ENCODE data around the gene MN1.

- TF ChIP-seq, protein P1, sequence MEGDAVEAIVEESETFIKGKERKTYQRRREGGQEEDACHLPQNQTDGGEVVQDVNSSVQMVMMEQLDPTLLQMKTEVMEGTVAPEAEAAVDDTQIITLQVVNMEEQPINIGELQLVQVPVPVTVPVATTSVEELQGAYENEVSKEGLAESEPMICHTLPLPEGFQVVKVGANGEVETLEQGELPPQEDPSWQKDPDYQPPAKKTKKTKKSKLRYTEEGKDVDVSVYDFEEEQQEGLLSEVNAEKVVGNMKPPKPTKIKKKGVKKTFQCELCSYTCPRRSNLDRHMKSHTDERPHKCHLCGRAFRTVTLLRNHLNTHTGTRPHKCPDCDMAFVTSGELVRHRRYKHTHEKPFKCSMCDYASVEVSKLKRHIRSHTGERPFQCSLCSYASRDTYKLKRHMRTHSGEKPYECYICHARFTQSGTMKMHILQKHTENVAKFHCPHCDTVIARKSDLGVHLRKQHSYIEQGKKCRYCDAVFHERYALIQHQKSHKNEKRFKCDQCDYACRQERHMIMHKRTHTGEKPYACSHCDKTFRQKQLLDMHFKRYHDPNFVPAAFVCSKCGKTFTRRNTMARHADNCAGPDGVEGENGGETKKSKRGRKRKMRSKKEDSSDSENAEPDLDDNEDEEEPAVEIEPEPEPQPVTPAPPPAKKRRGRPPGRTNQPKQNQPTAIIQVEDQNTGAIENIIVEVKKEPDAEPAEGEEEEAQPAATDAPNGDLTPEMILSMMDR (conservative IDR thresholded peaks at IDR 0.05 in 1 of 2, IDR thresholded peaks at IDR 0.05 in 1 of 2; ENCODE audit: low read depth in 1 of 2, low read length in 2 of 2) = no peak
- TF ChIP-seq EZH2 (IDR thresholded peaks at IDR 0.05; ENCODE audit: low read length, missing control alignments) = no peak
Observed at GRCh38 chr22:27786291-27786932, 15.1 kb downstream of the MN1 start.
